ENCODE measurements around the gene PRRX2.
"Not testable (repeated sequence)": the region's sequence is repeated elsewhere in the genome, so short reads cannot be mapped to it uniquely, and the experiment has no call there.

PRRX2 gene

DNA sequence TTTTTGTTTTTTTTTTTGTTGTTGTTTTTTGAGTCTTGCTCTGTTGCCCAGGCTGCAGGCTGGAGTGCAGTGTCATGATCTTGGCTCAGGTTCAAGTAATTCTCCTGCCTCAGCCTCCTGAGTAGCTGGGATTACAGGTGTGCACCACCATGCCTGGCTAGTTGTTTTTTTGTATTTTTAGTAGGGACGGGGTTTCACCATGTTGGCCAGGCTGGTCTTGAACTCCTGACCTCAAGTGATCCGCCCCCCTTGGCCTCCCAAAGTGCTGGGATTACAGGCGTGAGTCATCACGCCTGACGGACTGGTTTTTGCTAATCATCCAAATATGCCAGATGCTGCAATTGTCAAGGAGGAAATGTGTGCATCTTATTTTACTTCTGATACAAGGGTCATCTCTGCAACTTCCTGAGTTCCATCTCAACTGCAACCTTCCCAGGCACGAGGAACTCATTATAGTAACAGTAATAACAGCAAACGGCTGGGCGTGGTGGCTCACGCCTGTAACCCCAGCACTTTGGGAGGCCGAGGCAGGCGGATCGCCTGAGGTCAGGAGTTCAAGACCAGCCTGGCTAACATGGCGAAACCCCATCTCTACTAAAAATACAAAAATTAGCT, 97.0 kb downstream of the PRRX2 start:
- H3K27ac ChIP-seq = peak overlapping the region in 18 of 21 experiments; percentile 2 to 80 (median 42)

DNA sequence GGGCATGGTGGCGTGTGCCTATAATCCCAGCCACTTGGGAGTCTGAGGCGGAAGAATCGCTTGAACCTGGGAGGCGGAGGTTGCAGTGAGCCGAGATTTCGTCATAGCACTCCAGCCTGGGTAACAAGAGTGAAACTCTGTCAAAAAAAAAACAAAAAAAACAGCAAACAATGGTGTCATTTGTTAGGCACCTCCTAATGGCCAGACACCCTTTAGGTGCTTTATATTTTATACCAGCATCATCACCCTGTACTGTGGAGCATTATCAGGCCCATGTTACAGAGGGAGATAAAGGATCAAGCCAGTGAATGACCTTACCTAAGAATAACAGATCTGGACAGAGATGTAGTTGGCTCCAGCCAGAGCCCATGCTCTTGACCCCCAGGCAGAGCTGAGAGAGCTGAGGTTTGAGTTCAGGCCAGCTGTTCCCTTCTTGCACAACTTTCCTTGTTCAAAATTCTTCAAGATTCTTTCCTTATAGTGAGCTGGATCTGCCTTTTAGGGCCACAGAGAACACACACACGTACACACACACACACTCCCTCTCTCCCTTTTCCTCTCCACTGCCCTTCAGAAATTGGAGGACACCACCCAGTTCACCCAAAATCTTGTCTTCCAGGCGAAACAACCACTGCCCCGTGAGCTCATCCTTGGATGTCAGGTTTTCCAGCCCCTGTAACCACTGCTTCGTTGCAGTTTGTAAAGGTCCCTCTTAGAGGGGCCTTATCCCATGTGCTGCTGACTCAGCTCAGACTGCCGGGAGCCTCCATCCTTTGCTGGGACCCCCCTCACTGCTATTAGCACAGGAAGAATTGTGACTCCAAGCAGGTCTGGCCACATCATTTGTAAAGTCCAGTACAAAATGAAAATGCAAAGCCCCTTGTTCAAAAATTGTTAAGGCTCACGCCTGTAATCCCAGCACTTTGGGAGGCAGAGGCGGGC, 97.8 kb downstream of the PRRX2 start:
- Histone ChIP-seq H3K4me3 (no peak overlapping the region), H3K27ac (peak overlapping the region in 16 of 21 experiments; percentile 1 to 69 (median 32))

More for the DNA sequence above, 97.0 kb downstream of the PRRX2 start:
- not testable (repeated sequence) for H3K4me3 ChIP-seq

DNA sequence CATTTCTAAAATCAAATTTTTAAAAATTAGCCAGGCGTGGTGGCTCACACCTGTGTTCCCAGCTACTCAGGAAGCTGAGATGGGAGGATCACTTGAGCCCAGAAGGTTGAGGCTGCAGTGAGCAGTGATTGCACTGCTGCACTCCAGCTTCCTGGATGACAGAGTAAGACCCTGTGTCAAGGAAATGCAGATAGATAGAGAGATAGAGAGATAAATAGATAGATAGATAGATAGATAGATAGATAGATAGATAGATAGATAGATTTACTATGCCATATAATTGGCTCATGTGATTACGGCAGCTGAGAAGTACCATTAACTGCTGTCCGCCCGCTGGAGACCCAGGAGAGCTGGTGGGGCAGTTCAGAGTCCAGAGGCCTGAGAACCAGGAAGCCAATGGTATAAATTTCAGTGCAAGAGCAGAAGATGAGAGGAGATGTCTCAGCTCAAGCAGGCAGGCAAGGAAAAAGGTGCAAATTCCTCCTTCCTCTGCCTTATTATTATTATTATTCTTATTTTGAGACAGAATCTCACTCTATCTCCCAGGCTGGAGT, 100.4 kb downstream of the PRRX2 start:
- no peak overlapping the region for H3K27ac ChIP-seq

DNA sequence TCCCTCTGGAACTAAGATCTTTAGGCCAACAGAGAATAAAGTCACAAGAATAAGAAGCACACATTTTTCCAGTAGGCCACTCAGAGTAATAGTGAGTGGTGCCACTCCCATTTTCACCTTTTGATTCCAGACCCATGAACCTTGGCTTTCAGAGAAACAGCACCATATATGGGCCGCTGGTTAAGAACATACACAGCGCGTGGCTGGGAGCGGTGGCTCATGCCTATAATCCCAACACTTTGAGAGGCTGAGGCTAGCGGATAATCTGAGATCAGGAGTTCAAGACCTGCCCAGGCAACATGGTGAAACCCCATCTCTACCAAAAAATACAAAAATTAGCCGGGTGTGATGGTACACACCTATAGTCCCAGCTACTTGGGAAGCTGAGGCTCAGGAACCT, 103.0 kb downstream of the PRRX2 start:
- H3K4me3 ChIP-seq = no peak overlapping the region
- H3K27ac ChIP-seq = no peak overlapping the region

More for the DNA sequence above, 100.4 kb downstream of the PRRX2 start:
- no peak overlapping the region for H3K4me3 ChIP-seq

DNA sequence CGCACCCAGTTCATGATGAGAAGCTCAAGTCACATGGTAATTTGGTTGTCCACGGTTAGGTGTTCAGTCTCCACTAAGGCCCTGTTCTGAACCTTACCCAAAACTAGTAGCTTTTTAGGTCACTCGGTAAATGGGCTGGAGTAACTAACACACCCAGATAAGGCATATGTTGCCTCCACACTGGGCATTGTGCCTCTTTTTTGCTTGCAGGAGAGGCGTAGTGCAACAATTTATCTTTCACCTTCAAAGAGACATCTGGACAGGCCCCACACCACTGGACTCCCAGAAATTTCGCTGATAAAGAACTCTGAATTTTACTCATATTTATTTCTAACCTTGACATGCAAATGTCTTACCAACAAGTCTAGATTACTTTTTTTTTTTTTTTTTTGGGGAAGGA, 104.2 kb downstream of the PRRX2 start:
- Histone ChIP-seq H3K27ac (no peak overlapping the region), H3K4me3 (no peak overlapping the region)

DNA sequence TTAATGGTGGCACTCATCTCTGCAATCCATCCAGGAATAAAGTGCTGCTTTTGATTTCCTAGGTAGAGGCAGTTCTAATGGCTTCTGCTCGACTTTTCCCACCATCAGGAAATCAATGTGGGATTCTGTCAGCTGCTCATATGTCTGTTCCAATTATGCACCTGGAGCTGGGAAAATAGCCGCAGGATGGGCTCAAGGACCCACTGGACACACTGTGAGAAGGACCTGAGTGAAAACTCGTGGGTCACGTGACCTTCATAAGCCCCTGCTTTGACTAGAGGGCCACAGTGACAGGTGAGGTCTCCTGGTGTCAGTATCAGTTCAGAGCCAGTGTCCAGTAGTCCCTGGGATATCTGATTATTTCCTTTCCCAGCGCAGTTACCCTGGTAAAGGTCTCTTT, 105.3 kb downstream of the PRRX2 start:
- Histone ChIP-seq H3K27ac (no peak overlapping the region), H3K4me3 (no peak overlapping the region)
